ENCODE data around the gene TMEM9B.

DNA sequence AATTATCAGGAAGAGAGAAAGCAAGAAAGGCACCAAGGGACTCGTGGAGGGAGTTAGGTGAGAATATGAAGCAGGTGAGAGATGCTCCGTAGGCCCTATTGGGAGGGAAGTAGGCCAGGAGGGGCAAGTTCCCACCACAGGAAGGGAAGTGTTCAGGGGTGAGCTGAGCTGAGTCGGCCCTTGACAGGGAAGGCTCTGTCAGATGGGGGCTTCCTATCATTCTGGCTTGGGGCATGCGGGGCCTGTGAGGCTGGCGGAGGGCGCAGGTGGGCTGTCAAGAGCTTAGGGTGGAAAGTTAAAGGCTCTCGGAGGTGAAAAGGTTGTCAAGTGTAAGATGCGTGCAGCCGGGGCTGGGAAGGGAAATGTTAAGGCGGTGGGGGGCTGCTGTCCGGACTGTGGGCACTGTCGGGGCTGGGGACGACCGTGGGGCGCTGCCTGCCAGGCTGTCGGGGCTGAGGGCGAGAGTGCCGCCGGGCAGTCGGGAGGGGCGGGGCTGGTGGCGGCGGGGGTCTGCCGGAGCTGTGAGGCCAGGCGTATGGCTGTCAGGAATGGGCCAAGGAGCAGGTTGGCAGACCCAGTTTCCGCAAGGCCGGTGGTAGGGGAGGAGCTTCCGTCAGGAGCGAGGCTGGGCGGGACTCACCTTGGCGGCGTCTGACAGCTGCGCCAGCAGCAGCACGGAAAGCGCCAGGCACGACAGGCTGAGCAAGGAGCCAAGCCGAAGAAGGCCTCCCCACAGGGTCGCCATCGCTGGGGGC, 496 bp downstream of the TMEM9B start:
- TF ChIP-seq, protein P1, sequence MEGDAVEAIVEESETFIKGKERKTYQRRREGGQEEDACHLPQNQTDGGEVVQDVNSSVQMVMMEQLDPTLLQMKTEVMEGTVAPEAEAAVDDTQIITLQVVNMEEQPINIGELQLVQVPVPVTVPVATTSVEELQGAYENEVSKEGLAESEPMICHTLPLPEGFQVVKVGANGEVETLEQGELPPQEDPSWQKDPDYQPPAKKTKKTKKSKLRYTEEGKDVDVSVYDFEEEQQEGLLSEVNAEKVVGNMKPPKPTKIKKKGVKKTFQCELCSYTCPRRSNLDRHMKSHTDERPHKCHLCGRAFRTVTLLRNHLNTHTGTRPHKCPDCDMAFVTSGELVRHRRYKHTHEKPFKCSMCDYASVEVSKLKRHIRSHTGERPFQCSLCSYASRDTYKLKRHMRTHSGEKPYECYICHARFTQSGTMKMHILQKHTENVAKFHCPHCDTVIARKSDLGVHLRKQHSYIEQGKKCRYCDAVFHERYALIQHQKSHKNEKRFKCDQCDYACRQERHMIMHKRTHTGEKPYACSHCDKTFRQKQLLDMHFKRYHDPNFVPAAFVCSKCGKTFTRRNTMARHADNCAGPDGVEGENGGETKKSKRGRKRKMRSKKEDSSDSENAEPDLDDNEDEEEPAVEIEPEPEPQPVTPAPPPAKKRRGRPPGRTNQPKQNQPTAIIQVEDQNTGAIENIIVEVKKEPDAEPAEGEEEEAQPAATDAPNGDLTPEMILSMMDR (IDR thresholded peaks at IDR 0.05) = no peak
- no peak for TF ChIP-seq EP300 (IDR thresholded peaks at IDR 0.05)
